ENCODE results near the gene STARD10. TPM values are rescaled to one million over a fixed set of nuclear protein-coding genes. Genes with fewer than 3 reads are reported as not detected.

The STARD10 gene
- total RNA-seq, 1 experiment from 2014 or later, result 31.2 TPM

DNA sequence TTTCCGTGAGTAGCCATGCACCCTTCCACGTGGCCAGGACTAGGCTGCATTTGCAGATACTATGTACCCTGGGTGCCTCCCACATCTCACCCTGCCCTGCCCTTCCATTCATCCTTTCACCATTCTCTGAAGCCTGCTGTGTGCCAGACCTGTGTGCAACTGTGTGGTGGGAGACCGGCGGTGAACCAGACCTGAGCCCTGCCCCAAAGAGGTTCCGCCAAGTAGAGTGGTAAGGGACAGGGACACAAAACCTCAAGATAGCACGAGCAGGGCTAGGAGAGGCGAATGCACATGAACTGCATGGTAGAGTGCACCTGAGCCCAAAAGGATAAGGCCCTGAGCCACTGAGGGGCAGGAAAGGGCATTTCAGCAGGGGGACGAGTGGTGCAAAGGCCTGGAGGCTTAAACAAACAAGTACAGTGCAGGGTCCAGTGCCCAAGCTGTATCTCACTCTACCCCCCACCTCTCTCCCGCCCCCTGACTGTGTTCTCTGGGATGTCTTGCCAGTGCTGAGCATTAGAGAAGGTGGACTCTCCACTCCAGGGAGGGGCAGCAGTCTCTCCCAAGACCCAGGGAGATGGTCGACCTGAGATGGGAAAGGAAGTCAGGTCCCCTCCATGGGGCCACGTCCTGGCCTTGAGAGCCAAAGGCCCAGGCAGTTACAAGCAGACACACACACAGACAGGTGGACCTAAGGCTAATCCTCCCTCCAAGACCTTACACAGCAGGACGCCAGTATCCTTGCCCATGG, 27.5 kb downstream of the STARD10 start:
- DNase-seq (ENCODE audit: low read depth), result no peak

DNA sequence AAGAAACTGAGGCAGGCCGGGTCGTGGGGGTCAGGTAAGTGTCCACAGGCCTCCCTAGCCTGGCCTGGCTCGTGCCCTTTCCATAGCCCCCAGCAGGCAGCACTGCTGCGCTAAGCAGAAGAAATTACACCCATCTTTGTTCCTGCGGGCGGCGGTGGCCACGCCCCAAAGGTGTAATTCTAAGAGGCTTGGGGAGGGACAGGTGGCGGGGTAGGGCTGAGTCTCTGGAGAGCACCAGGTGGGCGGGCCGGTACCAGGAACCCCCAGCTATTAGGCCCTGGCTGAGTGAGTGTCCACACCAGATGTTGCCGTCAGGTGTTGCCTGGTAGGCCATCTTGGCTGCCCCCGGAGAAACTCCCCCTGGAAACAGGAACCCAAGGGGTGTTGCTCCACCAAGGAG, 29.3 kb downstream of the STARD10 start:
- DNase-seq (ENCODE audit: low read depth), result no peak

DNA sequence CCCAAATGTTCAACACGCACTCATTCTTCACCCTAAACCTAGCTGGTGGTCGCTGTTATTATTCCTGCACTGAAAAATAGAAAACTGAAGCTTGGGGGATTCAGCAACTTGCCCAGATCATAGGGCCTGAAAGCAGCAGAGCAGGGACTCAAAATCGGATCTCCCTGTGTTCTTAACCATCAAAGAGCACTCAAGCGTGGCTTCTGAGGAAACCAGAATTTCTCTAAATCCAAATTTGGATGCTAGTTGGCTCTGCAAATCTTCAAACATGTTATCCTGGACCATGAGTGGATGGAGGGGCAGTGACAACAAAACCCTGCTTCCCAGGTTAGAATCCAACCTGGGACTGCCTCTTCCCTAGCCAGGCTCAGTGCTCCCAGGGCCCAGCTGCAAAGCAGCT, 30.0 kb downstream of the STARD10 start:
- no peak for DNase-seq (ENCODE audit: low read depth)

DNA sequence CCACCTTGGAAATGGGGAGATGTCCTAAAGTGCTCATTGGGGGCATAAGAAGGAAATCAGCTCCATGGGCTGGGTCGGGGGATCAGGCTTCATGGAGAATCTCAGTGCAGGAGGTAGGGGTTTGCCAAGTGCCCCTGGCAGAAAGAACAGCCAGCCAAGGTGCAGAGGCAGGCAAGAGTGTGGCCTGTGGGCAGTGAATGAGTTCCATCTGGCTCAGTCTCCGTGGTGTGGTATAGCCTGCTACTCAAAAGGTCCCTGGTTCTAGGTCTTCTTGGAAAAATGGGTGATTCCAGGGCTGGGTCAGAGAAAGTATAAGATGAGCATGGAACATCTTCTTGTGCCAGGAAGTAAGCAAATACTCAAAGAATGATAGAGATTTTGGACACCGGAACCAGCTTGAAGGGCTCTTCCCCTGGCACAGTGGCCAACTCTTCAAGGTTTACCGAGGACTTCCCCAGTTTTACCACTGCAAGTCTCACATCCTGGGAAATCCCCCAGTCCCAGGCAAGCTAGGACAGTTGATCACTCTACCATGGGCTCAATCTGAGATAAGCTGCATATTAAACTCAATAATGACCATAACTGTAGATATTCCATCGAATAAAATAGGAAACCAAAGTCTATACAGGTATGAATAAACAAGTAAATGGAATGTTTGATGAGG, 31.1 kb downstream of the STARD10 start:
- no peak for DNase-seq (ENCODE audit: low read depth)

DNA sequence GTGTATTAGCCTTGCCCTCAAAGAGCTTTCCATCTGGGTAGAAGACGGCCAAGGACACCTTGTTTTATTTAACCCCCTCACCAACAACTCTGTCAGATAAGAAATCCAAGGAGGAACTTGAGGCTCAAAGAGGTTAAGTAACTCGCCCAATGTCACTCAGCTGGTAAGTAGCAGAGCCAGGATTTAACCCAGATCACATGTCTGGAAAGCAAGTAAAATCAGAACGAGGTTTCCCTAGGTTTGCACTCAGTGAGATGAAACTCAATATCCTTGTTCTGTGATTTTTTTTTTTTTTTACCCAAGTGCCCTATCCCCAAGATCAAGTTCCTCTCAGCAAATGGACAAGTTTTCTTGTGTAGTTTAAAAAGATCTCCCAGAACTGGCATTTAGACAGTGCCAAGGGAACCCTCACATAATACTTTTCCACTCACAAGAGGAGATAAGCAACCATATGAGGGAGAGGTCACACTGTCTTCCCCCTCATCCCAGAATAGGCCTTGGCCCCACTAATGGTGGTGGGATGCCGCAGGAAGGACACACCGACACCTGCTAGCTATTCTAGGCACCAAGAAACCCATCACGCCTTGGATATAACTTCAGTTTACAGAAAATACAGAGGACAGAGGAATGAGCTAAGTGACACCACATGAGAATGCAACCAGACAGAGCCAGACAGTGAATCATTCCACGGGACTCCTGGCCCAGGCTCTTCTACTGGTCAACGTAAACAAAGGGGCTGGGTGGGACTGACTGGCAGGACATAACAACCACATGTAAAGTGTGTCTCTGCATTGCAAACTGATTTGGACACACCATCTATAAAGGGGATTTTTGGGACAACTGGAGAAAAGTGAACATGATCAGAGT, 33.1 kb downstream of the STARD10 start:
- peak; percentile 64 for DNase-seq (ENCODE audit: low read depth)

DNA sequence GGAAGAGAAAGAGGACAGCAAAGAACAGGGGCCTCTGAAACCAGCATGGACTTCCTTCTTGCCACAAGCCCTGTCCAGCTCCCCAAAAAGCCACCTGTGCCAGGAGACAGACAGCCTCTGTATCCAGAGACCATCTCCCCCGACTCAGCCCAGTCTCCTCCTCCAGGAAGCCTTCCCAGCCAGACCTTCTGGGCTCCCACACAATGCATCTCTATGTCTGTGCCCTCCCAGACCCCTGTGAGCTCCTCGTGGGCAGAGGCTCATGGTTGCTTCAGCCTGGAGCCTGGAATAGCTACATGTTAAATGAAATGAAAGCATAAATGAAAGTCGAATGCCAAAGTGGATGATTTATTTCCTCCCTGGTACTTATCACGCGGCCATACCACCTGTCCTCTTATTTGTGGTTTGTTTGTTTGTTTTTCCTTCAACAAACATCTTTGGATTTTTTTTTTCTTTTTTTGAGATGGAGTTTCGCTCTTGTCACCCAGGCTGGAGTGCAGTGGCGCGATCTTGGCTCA, 34.3 kb downstream of the STARD10 start:
- no peak for DNase-seq (ENCODE audit: low read depth)

DNA sequence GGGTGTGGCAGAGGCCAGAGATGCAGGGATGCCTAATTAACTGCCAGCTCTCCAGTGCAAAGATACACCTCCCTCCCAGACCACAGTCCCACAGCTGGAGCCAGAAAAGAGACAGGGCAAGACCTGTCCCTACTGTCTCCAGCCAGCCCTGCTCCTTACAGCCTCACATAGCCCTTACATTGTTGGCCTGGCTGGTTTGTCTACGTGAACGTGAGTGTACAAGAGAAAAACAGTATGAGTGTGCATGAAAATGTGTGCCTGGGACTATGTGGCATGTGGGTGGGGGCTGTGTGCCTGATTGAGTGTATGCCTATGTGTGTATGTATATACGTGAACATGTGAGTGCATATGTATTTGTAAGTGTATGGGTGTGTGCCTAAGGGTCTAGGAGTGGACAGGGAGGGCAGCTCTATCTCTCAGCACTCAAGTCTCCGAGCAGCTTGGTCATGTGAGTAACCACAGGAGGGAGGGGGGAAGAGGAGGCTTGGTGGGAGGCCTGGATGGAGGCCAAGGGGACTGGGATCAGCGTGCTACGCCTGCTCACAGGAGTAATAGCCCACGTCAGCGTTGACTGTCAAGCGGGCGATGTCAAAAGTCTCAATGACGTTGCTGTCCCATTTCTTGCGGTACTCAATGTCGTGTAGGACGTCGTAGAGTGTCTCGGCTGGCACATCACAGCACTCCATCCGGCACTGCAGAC, 35.0 kb downstream of the STARD10 start:
- DNase-seq (ENCODE audit: low read depth), result peak; percentile 91

DNA sequence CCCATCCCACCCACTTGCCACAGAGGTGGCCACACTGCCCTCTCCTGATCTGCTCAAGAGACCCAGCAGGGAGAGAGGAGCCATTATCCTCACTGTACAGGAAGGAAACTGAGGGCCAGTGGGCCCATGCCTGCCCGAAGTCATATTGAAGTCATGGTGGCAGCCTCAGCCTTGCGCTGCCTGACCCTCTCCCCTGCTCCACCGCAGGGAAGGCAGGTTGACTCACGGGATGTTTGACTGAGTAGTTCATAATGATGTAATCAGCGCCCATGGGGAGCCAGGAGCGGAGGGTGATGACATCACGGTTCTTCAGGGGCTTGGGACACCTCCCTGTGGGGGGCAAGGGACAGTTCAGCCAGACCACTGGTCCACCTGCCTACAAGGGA, 35.5 kb downstream of the STARD10 start:
- peak; percentile 84 for DNase-seq (ENCODE audit: low read depth)

DNA sequence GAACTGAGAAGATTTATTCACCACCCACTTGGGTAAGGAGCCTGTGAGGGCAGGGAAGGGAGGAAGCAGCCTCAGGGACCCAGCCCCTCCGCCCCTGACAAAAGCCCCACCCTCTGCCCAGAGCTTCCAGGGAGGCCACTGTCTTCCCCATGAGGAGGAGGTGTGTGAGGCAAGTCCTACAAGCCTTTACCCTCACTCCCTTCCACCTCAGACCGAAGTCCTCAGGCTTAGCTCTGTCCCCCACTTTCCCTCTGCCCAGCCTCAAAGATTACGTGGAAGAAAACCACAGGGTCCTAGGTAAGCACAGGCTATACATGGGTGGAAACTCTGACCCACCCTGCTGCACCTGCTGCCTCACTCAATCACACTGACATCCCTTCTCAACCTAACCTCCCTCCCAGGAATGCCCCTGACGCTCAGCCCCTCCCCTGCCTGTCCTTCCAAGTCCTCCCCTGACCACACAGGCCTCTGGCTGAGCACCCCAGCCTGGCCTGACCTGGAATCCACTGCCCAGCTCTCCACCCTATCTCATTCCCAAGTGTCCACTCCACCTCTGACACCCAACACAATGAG, 38.0 kb downstream of the STARD10 start:
- no peak for DNase-seq (ENCODE audit: low read depth)

DNA sequence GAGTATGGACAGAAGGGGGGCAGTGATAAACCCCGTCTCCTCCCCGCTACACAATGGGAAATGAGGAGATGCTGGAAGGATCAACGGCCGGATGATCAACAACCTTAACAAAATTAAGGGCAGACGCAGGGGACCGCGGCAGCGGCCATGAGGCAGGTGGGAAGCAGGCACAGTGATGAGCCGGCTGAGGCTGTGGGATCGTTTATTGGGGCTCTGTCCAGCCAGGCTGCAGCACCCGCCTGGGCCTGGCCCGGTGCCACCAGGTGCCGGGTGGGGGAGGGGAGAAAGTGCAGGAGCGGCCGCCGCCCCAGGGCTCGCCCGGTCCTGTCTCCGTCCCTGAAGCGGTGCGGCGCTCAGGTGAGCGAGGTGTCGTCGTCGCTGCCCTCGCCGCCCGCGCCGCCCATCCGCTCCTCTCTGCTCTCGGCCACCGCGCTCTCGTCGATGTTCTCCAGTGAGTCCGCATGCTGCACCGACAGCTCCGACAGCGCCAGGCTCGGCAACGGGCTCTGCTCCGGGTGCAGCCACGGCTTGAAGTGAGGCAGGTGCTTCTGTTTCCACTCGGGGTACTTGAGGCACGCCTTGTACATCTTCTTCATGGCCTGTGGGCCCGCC, 39.2 kb downstream of the STARD10 start:
- no peak for DNase-seq (ENCODE audit: low read depth)

DNA sequence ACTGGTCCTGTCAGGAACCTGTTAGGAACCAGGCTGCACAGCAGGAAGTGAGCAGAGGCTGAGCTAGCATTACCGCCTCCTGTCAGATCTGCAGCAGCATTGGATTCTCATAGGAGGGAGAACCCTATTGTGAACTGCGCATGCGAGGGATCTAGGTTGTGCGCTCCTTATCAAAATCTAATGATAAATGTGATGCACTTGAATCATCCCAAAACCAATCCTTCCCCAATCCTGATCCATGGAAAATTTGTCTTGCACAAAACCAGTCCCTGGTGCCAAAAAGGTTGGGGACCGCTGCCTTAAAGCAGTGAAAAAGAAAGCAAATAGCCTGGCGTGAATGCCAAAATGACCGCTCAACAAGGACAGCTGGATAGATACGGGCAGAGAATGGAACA, 39.7 kb downstream of the STARD10 start:
- no peak for DNase-seq (ENCODE audit: low read depth)

DNA sequence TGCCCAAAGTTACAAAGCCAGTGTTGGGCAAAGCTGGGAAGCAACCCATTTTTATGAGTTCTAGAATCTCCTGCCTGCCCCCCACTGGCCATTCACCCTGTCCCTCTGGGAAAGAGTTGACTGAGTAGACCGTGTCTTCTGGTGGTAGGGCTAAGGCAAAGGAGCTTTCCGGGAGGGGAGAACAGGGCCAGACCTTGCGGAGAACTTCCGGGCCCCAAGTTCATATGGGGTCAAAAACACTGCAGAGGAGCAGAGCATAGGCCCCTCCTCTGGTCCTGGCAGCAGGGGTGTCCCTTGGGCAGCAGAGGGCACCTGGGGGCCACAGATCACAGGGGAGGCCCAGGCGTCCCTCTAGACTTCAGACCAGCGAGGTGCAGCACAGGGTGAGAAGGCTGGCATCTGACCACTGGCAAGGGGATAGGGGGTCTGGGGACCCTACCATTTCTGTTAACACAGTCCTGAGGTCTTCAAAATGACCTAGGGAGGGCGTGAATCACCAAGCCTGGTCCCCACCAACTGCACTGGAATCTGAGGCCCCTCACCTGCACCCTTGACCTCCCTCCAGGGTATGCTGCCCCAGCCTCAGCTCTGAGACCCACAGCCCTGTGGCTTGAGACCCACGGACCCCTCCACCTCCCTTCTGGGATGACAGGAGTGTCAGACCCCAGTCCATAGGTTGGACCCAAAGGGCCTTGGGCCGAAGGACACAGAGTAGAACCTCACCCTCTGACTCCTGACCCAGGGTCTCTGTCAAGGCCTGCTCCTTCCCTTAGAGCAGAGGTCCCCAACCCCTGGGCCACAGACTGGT, 40.3 kb downstream of the STARD10 start:
- peak; percentile 42 for DNase-seq (ENCODE audit: low read depth)

DNA sequence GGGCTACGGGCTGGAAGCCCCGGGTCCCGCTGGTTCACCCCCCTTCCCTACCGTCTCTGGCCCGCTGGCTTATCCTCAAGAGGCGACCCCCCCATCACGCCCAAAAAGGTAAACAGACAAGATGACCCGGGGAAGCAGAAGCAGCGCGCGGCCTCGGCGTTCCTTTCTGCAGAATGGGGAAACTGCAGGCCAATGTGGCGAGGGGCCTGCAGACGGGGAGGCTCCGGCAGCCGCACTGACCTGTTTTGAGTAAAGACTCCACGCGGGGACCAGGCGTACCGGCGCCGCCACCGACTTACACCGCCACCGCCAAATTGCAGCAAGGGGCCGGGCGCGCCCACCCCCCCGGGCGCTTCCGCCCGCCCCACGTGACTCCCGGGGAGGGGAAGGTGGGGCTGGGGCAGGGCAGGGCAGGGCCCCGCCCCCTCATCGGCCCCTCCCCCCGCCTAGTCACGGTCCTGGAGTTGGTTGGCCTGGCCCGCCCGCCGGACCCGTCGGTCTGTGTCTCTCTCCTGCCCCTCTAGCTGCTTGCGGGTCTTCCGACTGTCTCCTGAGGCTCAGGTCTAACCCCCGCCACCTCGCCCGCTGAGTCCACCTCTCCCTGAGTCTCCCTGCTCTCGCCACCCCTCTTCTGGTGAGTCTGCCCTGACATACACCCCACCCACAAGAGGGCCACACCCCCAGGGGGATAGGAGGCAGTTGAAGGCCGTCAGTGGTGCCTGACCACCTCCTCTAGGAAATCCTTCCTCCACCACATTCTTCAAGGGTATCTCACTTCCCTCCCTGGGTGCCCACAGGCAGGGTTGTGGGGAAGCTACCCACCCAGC, 41.5 kb downstream of the STARD10 start, which contains the start of gene ARAP1:
TSS of gene ARAP1 (minus strand) at position 321 of the 827 bp plus-strand sequence. CDS start 25,280 bp downstream, outside the sequence.
- peak; percentile 98 for DNase-seq (ENCODE audit: low read depth)

DNA sequence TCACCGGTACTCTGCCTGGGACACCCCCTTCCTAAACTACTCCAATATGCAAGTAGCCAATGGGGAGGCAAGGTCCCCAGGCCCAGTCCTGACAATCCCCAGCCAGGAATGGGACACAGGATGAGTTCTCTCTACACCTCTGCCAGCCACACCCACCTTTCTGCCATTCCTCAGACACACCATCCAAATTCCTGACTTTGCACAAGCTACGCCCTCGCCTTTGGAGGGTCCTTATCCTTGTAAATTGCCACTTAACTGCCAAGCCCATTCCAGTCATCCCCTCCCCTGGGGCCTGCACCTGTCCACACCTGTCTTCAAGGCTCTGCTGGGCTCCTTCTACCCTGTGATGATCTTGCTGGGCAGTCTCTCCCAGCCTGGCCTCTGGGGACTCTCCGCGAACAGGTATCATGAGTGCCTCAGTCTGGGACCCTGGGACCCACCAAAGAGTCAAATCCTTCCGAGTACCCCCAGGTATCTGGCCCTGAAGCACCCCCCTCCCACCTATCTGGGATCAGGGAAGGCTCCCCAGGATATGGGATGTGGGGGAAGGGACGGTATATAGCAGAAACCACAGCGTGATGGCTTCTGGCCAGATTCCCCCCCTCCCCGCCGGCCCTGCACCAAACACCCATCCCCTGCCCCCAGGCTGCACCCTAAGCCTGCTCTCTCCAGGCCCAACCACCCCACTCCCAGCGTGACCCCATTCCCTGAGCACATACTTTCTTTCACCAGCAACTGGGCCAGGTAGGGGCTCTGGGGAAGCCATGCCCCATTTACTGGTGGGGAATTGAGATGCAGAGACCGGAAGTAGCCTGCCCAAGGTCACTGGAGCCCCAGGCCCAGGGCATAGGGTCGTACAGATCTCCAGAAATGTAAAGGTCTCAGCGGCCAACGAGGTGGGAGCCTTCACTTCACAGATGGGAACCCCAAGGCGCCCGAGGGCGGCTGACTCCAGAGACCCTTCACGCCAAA, 42.4 kb downstream of the STARD10 start:
- no peak for DNase-seq (ENCODE audit: low read depth)

DNA sequence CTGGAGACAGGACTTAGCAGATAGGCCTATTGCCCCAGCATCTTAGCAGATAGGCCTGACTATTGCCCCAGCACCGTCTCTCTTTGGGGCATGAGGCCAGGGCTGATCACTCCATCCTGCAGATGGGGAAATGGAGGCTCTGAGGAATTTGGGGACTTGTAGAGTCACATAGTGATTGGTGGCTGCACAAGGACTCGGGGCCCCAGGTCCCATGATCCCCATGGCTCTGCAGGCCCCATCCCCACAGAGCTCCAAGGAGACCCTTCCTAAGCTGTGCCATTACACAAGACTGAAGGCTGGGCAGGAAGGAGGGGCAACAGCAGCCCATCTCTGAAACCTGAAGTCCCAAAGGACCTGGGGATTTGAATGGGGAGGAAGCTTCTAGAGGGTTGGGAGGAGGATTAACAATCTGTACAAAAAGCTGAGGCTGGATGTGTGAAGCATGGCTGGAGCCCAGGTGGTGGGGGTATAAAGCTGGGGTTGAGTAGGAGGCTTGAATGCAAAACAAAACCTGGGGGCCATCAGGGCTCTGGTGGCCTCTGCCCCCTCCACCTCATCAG, 43.2 kb downstream of the STARD10 start:
- DNase-seq (ENCODE audit: low read depth), result no peak

DNA sequence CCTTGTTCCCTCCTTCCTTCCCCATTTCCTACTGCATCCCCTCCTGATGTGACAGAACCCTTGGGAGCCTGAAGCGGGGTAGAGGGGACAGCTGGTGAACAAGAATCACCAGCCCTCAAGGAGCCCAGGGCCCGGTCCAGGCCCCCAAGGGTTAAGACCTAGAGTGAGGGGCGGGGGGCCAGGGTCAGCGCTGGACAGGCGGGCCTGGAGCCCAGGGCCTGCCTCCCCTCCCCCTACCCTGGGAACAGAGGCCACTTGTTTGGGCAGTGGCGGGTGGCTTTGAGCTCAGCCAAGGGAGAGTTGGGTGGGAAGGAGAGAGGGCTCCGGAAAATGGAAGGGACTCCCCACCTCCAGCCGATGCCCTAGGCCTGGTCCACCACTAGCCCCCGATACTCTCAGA, 43.8 kb downstream of the STARD10 start:
- DNase-seq (ENCODE audit: low read depth), result no peak

DNA sequence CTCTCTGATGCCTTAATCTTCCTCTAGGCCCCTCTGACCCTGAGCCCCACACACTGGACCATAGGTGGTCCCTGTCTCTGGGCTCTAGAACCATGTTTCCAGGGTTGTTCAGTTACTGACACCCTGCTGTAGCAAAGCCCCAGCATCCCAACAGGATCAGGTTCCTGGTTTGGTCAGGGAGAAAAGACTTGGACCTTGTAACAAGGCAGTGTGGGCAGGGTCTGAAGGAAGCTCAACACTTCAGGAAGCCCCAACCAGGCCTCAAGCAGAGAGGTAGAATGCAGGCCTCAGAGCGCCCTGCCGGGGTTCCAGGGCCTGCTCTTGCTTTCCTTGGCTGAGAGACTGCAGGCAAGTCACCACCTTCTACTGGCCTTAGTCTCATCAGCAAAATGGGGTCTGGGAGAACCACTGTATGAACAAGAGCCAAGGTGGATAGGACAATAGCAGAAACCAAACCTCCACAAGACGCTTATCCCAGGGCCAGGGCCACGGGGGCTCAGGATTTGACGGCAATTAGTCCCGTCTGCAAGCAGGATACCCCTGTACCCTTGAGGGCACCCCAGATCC, 46.5 kb downstream of the STARD10 start:
- DNase-seq (ENCODE audit: low read depth), result no peak
